HEK293T (cell line): ENCODE data around the gene ADAP1.
"Not testable (repeated sequence)": the region's sequence is repeated elsewhere in the genome, so short reads cannot be mapped to it uniquely, and the experiment has no call there.

Source experiments
- CTCF ChIA-PET: fragments of 350-600 bp; formaldehyde crosslinking; extraction: SDS; loops from one replicate; lab custom pipeline; 2021; ENCODE audit warnings: antibody characterized with exemption, inconsistent platforms; lab: Yijun Ruan, JAX
- POLR2A ChIA-PET: fragments of 350-600 bp; formaldehyde crosslinking; extraction: SDS; loops from one replicate; lab custom pipeline; 2020; ENCODE audit warnings: antibody characterized with exemption, inconsistent platforms; lab: Yijun Ruan, JAX
- DNase-seq: peaks from one replicate; pipeline ENCODE4 v3.0.0; 2012; ENCODE audit warnings: mixed read lengths; ENCODE audit errors: extremely low spot score
- ARNT ChIP-seq: fragments of 450-650 bp; IDR thresholded peaks from 2 replicates; pipeline ENCODE4 v1.6.1; 2017; ENCODE audit warnings: mild to moderate bottlenecking
- CTBP1 ChIP-seq: fragments of 450-650 bp; IDR thresholded peaks from 2 replicates; pipeline ENCODE4 v1.6.1; 2016; ENCODE audit warnings: borderline replicate concordance
- ELF4 ChIP-seq: fragments of 450-650 bp; IDR thresholded peaks from 2 replicates; pipeline ENCODE4 v1.6.1; 2017; ENCODE audit warnings: antibody characterized with exemption
- FOXA1 ChIP-seq: fragments of 450-650 bp; IDR thresholded peaks from 2 replicates; pipeline ENCODE4 v1.6.1; 2016; ENCODE audit warnings: mild to moderate bottlenecking
- FOXK2 ChIP-seq: fragments of 450-650 bp; IDR thresholded peaks from 2 replicates; pipeline ENCODE4 v1.6.1; 2016; ENCODE audit warnings: mild to moderate bottlenecking
- FOXM1 ChIP-seq: fragments of 450-650 bp; IDR thresholded peaks from 2 replicates; pipeline ENCODE4 v1.6.1; 2017; ENCODE audit warnings: mild to moderate bottlenecking, borderline replicate concordance
- HDGF ChIP-seq: fragments of 450-650 bp; IDR thresholded peaks from 2 replicates; pipeline ENCODE4 v1.6.1; 2017; ENCODE audit warnings: antibody characterized with exemption, borderline replicate concordance
- L3MBTL2 ChIP-seq: fragments of 450-650 bp; conservative IDR thresholded peaks from 2 replicates; pipeline ENCODE4 v1.6.1; 2016; ENCODE audit warnings: mild to moderate bottlenecking
- LEF1 ChIP-seq: fragments of 450-650 bp; IDR thresholded peaks from 2 replicates; pipeline ENCODE4 v1.6.1; 2017; ENCODE audit warnings: mild to moderate bottlenecking, borderline replicate concordance
- NFRKB ChIP-seq: fragments of 450-650 bp; IDR thresholded peaks from 2 replicates; pipeline ENCODE4 v1.6.1; 2016; ENCODE audit warnings: mild to moderate bottlenecking, moderate library complexity
- SP1 ChIP-seq: fragments of 450-650 bp; IDR thresholded peaks from 2 replicates; pipeline ENCODE4 v1.6.1; 2017
- SUZ12 ChIP-seq: fragments of 450-650 bp; IDR thresholded peaks from 2 replicates; pipeline ENCODE4 v1.6.1; 2016; ENCODE audit warnings: mild to moderate bottlenecking
- TARDBP ChIP-seq: fragments of 450-650 bp; IDR thresholded peaks from 2 replicates; pipeline ENCODE4 v1.6.1; 2016
- ZNF384 ChIP-seq: fragments of 450-650 bp; IDR thresholded peaks from 2 replicates; pipeline ENCODE4 v1.6.1; 2016
- TF ChIP-seq, protein P1 (sequence below): fragments of 450-650 bp; IDR thresholded peaks from 2 replicates; pipeline ENCODE4 v1.6.1; 2016

ADAP1 gene, protein sequence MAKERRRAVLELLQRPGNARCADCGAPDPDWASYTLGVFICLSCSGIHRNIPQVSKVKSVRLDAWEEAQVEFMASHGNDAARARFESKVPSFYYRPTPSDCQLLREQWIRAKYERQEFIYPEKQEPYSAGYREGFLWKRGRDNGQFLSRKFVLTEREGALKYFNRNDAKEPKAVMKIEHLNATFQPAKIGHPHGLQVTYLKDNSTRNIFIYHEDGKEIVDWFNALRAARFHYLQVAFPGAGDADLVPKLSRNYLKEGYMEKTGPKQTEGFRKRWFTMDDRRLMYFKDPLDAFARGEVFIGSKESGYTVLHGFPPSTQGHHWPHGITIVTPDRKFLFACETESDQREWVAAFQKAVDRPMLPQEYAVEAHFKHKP

DNA sequence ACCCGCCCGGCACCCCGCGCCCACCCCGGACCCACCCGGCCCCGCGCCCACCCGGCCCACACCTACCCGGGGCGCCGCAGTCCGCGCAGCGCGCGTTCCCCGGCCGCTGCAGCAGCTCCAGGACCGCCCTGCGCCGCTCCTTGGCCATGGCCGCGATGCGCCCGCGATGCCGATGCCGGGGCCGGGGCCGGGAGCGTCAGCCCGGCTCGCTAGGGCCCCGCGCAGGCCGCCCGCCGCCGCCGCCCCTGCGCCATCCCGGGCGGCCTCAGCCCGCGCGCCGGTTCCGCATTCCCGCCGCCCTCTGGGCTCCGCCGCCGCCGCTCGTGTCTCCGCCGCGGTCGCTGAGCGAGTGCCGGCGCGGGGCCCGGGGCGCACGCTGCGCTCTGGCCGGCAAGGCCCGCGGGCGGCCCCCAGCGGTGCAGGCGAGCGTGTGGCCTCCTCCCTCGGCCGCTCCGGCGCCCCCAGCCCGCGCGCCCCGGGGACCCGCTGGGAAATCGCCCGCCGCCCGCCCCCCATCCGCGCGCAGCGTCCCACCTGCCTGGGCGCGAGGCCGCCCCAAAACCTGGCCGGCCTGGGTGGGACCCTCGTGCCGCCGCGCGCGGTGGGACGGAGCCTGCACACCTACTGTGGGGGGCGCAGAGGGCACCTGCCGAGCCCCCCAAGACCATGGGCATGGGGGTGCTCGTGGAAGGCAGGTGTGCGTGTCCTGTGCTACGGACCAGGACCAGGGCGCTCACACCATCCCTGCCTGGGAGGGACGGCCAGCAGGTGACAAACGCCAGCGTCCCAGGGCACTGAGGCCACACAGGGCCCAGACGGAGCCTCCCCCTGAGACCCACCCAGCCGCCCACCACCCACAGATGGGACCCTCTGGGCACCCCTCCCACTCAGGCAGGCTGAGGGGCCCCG lies at the start of gene ADAP1:
TSS of gene ADAP1 (minus strand) at position 351 of the 909 bp plus-strand sequence. CDS start at position 148, 203 bp downstream.
- ChIA-PET POLR2A (no interaction called here), CTCF (no interaction called here)
- TF ChIP-seq, protein P1, sequence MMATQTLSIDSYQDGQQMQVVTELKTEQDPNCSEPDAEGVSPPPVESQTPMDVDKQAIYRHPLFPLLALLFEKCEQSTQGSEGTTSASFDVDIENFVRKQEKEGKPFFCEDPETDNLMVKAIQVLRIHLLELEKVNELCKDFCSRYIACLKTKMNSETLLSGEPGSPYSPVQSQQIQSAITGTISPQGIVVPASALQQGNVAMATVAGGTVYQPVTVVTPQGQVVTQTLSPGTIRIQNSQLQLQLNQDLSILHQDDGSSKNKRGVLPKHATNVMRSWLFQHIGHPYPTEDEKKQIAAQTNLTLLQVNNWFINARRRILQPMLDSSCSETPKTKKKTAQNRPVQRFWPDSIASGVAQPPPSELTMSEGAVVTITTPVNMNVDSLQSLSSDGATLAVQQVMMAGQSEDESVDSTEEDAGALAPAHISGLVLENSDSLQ, result no peak
- 0 out of 2 replicates have a peak, but pooled peaks have one; percentile 3 for TF ChIP-seq ARNT
- peak; percentile 73 for DNase-seq

DNA sequence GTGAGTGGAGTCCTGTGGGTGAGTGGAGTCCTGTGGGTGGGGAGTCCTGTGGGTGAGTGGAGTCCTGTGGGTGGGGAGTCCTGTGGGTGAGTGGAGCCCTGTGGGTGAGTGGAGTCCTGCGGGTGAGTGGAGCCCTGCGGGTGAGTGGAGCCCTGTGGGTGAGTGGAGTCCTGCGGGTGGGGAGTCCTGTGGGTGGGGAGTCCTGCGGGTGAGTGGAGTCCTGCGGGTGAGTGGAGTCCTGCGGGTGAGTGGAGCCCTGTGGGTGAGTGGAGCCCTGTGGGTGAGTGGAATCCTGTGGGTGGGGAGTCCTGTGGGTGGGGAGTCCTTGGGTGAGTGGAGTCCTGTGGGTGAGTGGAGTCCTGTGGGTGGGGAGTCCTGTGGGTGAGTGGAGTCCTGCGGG lies 48.0 kb upstream of the ADAP1 start:
- CTCF ChIA-PET, POLR2A ChIA-PET, DNase-seq: not testable (repeated sequence)

DNA sequence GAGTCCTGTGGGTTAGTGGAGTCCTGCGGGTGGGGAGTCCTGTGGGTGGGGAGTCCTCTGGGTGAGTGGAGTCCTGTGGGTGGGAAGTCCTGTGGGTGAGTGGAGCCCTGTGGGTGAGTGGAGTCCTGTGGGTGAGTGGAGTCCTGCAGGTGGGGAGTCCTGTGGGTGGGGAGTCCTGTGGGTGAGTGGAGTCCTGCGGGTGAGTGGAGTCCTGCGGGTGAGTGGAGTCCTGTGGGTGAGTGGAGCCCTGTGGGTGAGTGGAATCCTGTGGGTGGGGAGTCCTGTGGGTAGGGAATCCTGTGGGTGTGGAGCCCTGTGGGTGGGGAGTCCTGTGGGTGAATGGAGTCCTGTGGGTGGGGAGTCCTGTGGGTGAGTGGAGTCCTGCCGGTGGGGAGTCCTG lies 47.5 kb upstream of the ADAP1 start:
- CTCF ChIA-PET, DNase-seq, POLR2A ChIA-PET: not testable (repeated sequence)

DNA sequence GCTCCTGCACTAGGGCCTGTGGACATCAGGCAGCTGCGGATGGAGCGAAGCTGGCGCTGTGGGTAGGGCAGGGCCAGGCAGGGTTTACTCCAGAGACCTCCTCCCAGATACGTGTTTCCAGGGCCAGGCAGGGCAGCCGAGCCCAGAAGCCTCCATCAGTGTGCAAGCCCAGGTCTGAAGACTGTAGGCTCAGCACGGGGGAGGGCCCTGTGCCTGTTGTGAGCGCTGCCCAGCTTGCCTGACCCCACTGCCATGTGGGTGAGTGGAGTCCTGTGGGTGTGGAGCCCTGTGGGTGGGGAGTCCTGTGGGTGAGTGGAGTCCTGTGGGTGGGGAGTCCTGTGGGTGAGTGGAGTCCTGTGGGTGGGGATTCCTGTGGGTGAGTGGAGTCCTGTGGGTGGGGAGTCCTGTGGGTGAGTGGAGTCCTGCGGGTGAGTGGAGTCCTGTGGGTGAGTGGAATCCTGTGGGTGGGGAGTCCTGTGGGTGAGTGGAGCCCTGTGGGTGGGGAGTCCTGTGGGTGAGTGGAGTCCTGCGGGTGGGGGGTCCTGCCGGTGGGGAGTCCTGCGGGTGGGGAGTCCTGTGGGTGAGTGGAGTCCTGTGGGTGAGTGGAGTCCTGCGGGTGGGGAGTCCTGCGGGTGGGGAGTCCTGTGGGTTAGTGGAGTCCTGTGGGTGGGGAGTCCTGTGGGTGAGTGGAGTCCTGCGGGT lies 46.7 kb upstream of the ADAP1 start:
- CTCF ChIA-PET, POLR2A ChIA-PET: not testable (repeated sequence)
- DNase-seq, result peak; percentile 52
- 0 out of 2 replicates have a peak, but pooled peaks have one; percentile 24 for TF ChIP-seq TARDBP

DNA sequence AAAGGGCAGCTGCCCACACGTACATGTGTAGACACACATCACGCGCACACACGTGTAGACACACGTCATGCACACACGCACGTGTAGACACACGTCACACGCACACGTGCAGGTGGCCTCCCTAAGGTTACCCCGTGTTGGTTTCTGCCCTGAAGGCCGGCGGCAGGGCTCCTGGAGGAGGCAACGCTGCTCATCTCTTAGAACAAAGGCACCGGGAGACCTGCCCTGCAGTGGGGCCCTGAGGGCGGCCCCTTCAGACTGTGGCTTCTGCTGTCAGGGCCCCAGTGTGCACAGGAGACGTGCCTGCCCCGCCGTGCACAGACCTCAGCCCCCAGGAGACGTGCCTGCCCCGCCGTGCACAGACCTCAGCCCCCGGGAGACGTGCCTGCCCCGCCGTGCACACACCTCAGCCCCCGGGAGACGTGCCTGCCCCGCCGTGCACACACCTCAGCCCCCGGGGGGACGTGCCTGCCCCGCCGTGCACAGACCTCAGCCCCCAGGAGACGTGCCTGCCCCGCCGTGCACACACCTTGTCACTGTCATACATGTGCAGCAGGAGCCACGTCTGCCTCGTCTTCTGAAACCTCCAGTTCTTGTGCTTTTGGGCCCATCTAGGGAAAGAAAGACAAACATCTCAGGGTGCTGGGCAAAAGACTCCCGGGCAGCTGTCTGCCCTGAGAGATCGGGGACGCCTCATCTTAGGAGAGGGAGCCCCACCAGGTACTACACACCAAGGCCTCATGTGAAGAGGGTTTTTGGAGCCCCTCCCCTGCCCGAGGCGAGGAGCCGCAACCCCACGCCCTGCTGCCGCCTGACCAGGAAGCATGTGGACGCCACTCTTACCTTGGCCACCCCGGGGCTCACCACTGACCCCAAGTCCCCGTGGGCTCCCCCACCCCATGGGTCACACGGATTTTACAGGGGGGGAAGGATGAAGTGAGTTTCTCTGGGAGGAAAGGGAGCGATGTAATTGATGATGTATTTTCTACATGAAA lies 45.8 kb upstream of the ADAP1 start:
- ChIA-PET CTCF (no interaction called here), POLR2A (no interaction called here)
- DNase-seq, result no peak
- TF ChIP-seq LEF1, result no peak
- TF ChIP-seq HDGF, result no peak
- no peak for TF ChIP-seq SP1

DNA sequence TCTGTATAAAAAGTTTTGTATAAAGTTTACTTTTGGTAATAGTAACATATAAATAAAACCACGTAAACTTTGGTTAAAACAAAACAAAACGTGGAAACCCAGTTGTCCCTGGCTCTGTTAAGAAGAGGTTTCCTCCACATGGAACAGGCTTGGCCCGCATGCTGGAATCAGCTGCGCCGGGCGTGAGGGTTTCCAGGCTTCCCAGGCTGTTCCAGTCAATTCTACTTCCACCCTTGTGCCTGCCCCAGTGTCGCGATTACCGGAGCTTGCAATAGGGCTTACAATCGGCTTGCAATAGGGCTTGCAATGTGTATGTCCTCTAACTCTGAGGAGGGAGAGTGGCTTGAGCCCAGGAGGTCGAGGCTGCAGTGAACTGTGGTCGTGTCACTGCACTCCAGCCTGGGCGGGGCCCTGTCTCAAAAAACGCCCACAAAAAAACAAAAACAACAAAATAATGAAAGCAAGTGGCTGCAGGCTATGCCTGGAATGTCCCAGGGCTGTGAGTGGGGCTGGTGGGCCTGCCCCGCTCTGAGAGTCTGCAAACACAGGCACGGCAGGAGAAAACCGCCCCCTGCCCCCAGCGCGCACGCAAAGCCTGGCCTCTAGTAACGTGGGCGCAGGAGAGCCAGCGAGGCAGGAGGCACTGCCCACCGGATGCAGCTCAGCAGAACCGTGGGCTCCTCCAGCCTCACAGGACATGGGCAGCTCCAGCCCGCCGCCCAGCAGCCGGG lies 44.8 kb upstream of the ADAP1 start:
- CTCF ChIA-PET, result no interaction called here
- POLR2A ChIA-PET, result no interaction called here
- no peak for DNase-seq
- TF ChIP-seq FOXK2 (no peak), FOXA1 (no peak), SUZ12 (no peak), HDGF (no peak), L3MBTL2 (no peak), LEF1 (no peak), SP1 (no peak), NFRKB (no peak), TARDBP (no peak), ARNT (no peak), FOXM1 (no peak), CTBP1 (no peak), ZNF384 (no peak), ELF4 (no peak)
- TF ChIP-seq, protein P1, result no peak
